Transverse colon (tissue), 4 donors: ENCODE results near the gene HHIPL1. TPM values are rescaled to one million over a fixed set of nuclear protein-coding genes. Genes with fewer than 3 reads are reported as not detected.

Experiments
- DNase-seq: peaks from one replicate; pipeline ENCODE4 v3.0.0-alpha.2; 2019
- H3K27ac ChIP-seq, 4 donors: fragments of 200-600 bp; sonication (generic); 2 replicates each; pipeline ENCODE4 v1.5.1; 2016 to 2018; ENCODE audit warnings: inconsistent platforms in 4 of 4
- H3K27me3 ChIP-seq: fragments of 200-600 bp; sonication (generic); 2 replicates; pipeline ENCODE4 v1.5.1; 2017; ENCODE audit warnings: inconsistent platforms
- H3K36me3 ChIP-seq, 4 donors: fragments of 200-600 bp; sonication (generic); 2 replicates each; pipeline ENCODE4 v1.5.1; 2017 to 2019; ENCODE audit warnings: inconsistent platforms in 4 of 4
- H3K4me1 ChIP-seq, 4 donors: fragments of 200-600 bp; sonication (generic); 2 replicates each; pipeline ENCODE4 v1.5.1; 2017 to 2020; ENCODE audit warnings: inconsistent platforms in 4 of 4
- H3K4me3 ChIP-seq, 4 donors: fragments of 200-600 bp; sonication (generic); 1 replicate in 1 of 4; 2 replicates in 3 of 4; pipeline versions ENCODE4 v1.5.1 to v1.6.1; 2017 to 2019; ENCODE audit warnings: inconsistent platforms in 4 of 4
- H3K9me3 ChIP-seq, 2 donors: fragments of 200-600 bp; sonication (generic); 2 replicates each; pipeline ENCODE4 v1.5.1; 2017 to 2019; ENCODE audit warnings: inconsistent platforms in 2 of 2
- CTCF ChIP-seq, 5 experiments: fragments of 200-600 bp in 3 of 5; fragments of 450-650 bp in 2 of 5; sonication (generic) in 3 of 5; IDR thresholded peaks; 1 replicate in 2 of 5; 2 replicates in 3 of 5; pipeline ENCODE4 v1.5.1; 2016 to 2017; ENCODE audit warnings: antibody characterized with exemption in 5 of 5, inconsistent platforms in 3 of 5, mild to moderate bottlenecking in 2 of 5, moderate library complexity in 1 of 5
- EP300 ChIP-seq: sonication (generic); formaldehyde crosslinking; IDR thresholded peaks from one replicate; pipeline ENCODE4 v1.6.1; 2017; ENCODE audit warnings: antibody characterized with exemption, low read depth
- POLR2A ChIP-seq: fragments of 450-650 bp; IDR thresholded peaks from one replicate; pipeline ENCODE4 v1.6.1; 2016; ENCODE audit warnings: antibody characterized with exemption, mild to moderate bottlenecking, moderate library complexity
- POLR2AphosphoS5 ChIP-seq, 3 donors: sonication (generic); formaldehyde crosslinking; IDR thresholded peaks; one replicate each; pipeline ENCODE4 v1.6.1; 2016; ENCODE audit warnings: antibody characterized with exemption in 3 of 3
- WGBS, 2 donors: methylation state at CpG; one replicate each; pipeline ENCODE4 v1.1.5; 2018; ENCODE audit warnings: low coverage in 1 of 2; 5-methylcytosine and 5-hydroxymethylcytosine counted together
- in situ Hi-C, 4 donors: fragments of 200-750 bp; cut with MboI; loops; one replicate each; pipeline versions ENCODE4 v1.15.0 to v1.15.1; 2017; ENCODE audit warnings: low sequenced_read_pairs in 3 of 4, low pct_ligation_motif_present in 1 of 4, low pct_unique_long_range_greater_than_20kb in 1 of 4
- intact Hi-C: fragments of 100-400 bp; cut with DNase I; formaldehyde crosslinking; loops from one replicate; pipeline ENCODE4 v1.15.1; 2023; ENCODE audit warnings: low total_unique reads
- total RNA-seq, 4 donors: library from RNA; depleted of rRNA; stranded (reverse); fragments of >200 nt; gene quantifications; one replicate each; pipeline ENCODE4 v1.1.0, GENCODE V29; 2016

HHIPL1 gene
- total RNA-seq, 4 donors from 2014 or later, result 0.40 to 31.0 (median 0.87) TPM

- Histone ChIP-seq H3K36me3 (no peaks in the 10 kb centered on the region), H3K27me3 (peaks cover 20% of the 10 kb centered on the region), H3K27ac (no peak overlapping the region), H3K4me1 (no peaks in the 10 kb centered on the region), H3K9me3 (no peaks in the 10 kb centered on the region), H3K4me3 (no peak overlapping the region)
- no peak for DNase-seq
- intact Hi-C loops, result no loop called here
- 81 to 90% methylated on average over 2 to 13 of the region's 13 CpGs for WGBS, 2 donors
- TF ChIP-seq POLR2AphosphoS5 (IDR thresholded peaks at IDR 0.05) (no peak), EP300 (no peak), CTCF (IDR thresholded peaks at IDR 0.05) (no peak), POLR2A (no peak)
- in situ Hi-C loops, result no loop called here
These were observed 46.4 kb downstream of the HHIPL1 start for GRCh38 chr14:99691111-99691885.

- in situ Hi-C loops, result no loop called here
- Histone ChIP-seq H3K27ac (no peak overlapping the region), H3K9me3 (no peaks in the 10 kb centered on the region), H3K4me3 (no peak overlapping the region), H3K36me3 (no peaks in the 10 kb centered on the region), H3K27me3 (peaks cover 11% of the 10 kb centered on the region), H3K4me1 (no peaks in the 10 kb centered on the region)
- intact Hi-C loops, result no loop called here
- WGBS, 2 donors, result 54 to 66% methylated on average over 3 of the region's 3 CpGs
- no peak for TF ChIP-seq POLR2AphosphoS5 (IDR thresholded peaks at IDR 0.05)
- no peak for TF ChIP-seq CTCF (IDR thresholded peaks at IDR 0.05)
- TF ChIP-seq EP300, result no peak
- TF ChIP-seq POLR2A, result no peak
- DNase-seq, result no peak
These were observed 49.0 kb downstream of the HHIPL1 start for GRCh38 chr14:99693918-99694317.

- in situ Hi-C loops (no loop called here), intact Hi-C loops (no loop called here)
- no peak overlapping the region for H3K27ac ChIP-seq
- no peak for DNase-seq
- no peaks in the 10 kb centered on the region for H3K27me3 ChIP-seq
- H3K4me3 ChIP-seq, result no peak overlapping the region
- H3K9me3 ChIP-seq, result no peaks in the 10 kb centered on the region
- no peak for TF ChIP-seq POLR2A
- no peak for TF ChIP-seq EP300
- TF ChIP-seq POLR2AphosphoS5 (IDR thresholded peaks at IDR 0.05), result no peak
- TF ChIP-seq CTCF (IDR thresholded peaks at IDR 0.05), result no peak
- no peaks in the 10 kb centered on the region for H3K36me3 ChIP-seq
- WGBS, 2 donors, result 82 to 95% methylated on average over 2 to 4 of the region's 4 CpGs
- H3K4me1 ChIP-seq, result no peaks in the 10 kb centered on the region
These were observed 52.0 kb downstream of the HHIPL1 start for GRCh38 chr14:99696929-99697328.

GRCh38 chr14:99698236-99698635, 53.3 kb downstream of the HHIPL1 start:
- DNase-seq, result no peak
- WGBS, 2 donors, result 89% methylated on average over 6 of the region's 6 CpGs; no CpG with 5 or more reads in 1 of the 2 donors
- intact Hi-C loops, result no loop called here
- Histone ChIP-seq H3K27me3 (no peaks in the 10 kb centered on the region), H3K27ac (no peak overlapping the region), H3K9me3 (peaks cover 1 to 9% of the 10 kb centered on the region in 2 donors), H3K4me3 (no peak overlapping the region), H3K36me3 (no peaks in the 10 kb centered on the region), H3K4me1 (no peaks in the 10 kb centered on the region)
- TF ChIP-seq POLR2AphosphoS5 (IDR thresholded peaks at IDR 0.05) (no peak), EP300 (no peak), CTCF (IDR thresholded peaks at IDR 0.05) (no peak), POLR2A (no peak)
- in situ Hi-C loops, result no loop called here
